Measurements from ENCODE around the gene AGRN. TPM values are rescaled to one million over a fixed set of nuclear protein-coding genes. Genes with fewer than 3 reads are reported as not detected.

AGRN gene
- total RNA-seq, 2 donors from 2014 or later: 12.1 to 87.6 TPM

DNA sequence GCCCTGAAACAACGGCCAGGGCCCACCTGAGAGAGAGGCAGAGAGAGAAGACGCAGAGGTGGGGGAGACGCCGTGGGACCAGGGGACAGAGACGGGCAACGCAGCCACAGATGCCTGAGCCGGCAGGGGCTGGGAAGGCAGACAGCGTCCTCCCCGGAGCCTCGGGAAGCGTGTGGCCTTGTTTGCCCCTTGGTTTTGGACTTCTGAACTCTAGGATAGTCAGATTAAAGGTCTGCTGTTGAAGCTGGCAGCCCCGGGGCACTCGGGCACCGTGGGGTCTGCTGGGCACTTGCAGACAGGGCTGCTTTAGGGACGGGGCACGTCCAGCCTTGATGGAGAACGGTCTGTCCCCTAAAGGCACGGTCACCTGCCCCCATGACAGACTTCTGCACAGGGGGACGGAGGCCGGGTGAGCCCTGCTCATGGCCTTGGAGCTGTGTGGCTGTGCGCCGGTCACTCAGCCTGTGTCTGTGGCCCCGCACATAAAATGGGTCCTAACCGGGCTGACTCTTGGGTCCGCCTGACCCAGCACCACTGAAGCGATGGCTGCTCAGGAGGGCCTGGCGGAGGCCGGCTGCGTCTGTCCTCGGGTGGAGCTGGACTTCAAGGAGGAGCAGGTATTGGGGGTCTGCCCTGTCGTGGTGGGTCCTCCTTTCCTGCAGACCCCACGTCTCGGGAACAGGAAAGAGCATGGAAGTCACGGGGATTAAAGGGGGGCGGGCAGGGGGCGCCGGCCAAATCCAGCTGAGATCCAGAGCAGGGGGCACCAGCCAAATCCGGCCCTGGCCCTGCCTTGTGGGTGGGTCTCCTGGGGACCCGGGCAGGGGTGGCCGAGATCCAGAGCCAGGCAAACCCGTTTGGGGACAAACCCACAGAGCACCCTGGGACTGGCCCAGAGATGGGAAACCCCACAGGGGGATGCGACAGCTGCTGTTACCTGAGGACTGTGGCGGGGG, 63.8 kb downstream of the AGRN start:
- no peaks in the 10 kb centered on the region for H3K36me3 Mint-ChIP-seq (ENCODE audit: low read depth)

DNA sequence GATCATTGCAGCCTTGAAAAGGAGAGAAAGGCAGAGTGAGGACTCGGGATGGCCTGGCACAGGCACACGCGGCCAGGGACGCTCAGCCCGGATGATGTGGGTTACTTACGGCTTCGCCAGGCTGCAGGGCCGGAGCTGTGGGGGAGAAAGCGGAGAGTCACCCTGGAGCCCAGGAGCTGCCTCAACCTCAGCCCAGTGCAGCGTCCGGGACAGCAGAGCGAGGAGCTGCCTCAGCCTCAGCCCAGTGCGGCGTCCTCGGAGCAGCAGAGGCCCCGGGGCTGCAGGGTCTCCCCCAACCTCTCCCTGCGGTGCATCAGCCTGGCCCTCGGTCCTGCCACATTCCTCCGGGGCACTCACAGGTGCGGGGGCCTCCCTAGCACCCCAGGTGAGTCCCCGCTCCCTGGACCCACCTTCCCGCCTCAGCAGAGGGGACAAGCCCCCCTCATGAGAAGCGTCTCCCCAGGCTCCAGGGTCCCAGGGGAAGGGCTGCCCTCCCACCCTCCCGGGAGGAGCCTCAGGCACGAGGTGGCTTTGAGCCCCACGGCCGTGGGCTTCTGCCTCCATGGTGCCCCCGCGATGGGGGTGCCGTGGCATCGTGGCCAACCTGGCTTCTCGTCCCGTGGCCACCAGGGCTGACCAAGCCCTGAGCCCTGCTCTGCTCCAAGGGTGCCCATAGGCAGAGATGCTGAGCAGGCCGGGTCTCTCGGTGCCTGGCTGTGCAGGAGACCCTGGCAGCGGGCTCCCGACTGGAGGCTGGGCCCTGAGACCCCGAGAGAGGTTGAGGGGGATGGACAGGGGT, 64.7 kb downstream of the AGRN start:
- Mint-ChIP-seq H3K36me3 (ENCODE audit: low read depth) (no peaks in the 10 kb centered on the region), H3K27ac (no peak overlapping the region), H3K4me3 (no peak overlapping the region), H3K4me1 (no peaks in the 10 kb centered on the region), H3K27me3 (no peaks in the 10 kb centered on the region), H3K9me3 (no peaks in the 10 kb centered on the region)
- ATAC-seq (replicated peaks): no peak

More for the DNA sequence above, 63.8 kb downstream of the AGRN start:
- Mint-ChIP-seq H3K27ac (no peak overlapping the region), H3K27me3 (no peaks in the 10 kb centered on the region), H3K4me1 (no peaks in the 10 kb centered on the region), H3K4me3 (no peak overlapping the region), H3K9me3 (no peaks in the 10 kb centered on the region)
- ATAC-seq (replicated peaks): no peak

DNA sequence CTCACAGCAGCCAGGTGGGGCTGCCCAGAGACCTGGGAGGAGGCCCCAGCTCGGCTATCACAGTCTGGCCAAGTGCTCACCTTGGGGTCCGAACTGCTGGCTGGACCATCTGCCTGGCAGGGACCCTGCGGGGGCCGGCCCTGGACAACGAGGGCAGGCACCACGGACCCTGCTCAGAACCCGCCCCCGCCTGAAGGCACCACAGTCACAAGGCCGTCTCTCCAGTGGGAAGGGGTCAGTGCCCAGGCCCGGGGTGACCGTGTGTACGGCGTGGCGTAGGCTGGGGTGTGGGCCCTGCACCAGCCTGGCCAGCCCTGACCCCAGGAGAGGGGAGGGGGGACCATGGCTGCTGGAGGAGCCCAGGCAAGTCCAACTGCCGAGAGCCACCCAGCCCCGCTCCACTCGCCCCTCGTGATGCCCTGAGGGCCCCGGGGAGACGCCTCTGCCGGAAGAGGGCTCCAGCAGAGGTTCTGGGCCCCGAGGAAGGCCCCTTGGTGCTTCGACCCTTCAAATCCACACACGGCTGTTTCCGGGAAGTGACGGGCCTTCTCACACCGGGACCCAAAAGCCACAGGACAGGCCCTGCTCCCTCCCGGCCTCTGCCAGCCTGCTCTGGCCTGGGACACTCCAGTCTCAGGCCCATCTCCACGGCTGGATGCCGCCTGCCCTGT, 65.4 kb downstream of the AGRN start:
- H3K4me1 Mint-ChIP-seq: no peaks in the 10 kb centered on the region
- H3K27ac Mint-ChIP-seq: no peak overlapping the region
- H3K9me3 Mint-ChIP-seq: no peaks in the 10 kb centered on the region
- H3K36me3 Mint-ChIP-seq (ENCODE audit: low read depth): no peaks in the 10 kb centered on the region
- H3K4me3 Mint-ChIP-seq: no peak overlapping the region
- no peak for ATAC-seq (replicated peaks)
- no peaks in the 10 kb centered on the region for H3K27me3 Mint-ChIP-seq

GRCh38 chr1:1085911-1086841, 66.3 kb downstream of the AGRN start:
- Mint-ChIP-seq H3K4me1 (no peaks in the 10 kb centered on the region), H3K9me3 (no peaks in the 10 kb centered on the region), H3K36me3 (ENCODE audit: low read depth) (no peaks in the 10 kb centered on the region), H3K4me3 (no peak overlapping the region), H3K27me3 (no peaks in the 10 kb centered on the region), H3K27ac (no peak overlapping the region)
- ATAC-seq (replicated peaks): no peak

DNA sequence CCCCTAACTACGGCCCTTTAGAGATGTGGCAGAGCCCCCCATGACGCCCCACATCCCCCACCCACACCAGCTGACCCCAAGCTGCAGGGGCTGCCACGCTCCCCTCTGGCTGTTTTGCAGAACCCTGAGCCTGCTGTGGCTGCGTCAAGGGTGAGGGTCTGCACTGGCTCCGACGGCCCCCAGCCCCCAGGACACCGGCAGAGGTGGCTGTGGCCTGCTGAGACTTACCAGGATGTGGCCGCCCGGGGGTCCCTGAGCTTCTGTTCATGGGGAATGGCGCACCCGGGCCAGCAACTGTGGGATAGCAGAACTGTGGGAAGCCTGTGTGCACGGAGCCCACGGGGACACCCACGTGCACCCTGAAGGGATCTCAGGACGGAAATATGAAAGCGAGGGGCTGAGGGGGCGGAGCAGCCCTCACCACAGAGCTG, 67.0 kb downstream of the AGRN start:
- no peak overlapping the region for H3K4me3 Mint-ChIP-seq
- H3K27ac Mint-ChIP-seq: no peak overlapping the region
- no peak for ATAC-seq (replicated peaks)
- H3K27me3 Mint-ChIP-seq: no peaks in the 10 kb centered on the region
- H3K36me3 Mint-ChIP-seq (ENCODE audit: low read depth): no peaks in the 10 kb centered on the region
- H3K4me1 Mint-ChIP-seq: no peaks in the 10 kb centered on the region
- H3K9me3 Mint-ChIP-seq: no peaks in the 10 kb centered on the region

GRCh38 chr1:1087351-1088028, 67.6 kb downstream of the AGRN start:
- no peak for ATAC-seq (replicated peaks)
- Mint-ChIP-seq H3K27ac (no peak overlapping the region), H3K4me1 (no peaks in the 10 kb centered on the region), H3K36me3 (ENCODE audit: low read depth) (no peaks in the 10 kb centered on the region), H3K27me3 (no peaks in the 10 kb centered on the region), H3K9me3 (no peaks in the 10 kb centered on the region), H3K4me3 (no peak overlapping the region)

DNA sequence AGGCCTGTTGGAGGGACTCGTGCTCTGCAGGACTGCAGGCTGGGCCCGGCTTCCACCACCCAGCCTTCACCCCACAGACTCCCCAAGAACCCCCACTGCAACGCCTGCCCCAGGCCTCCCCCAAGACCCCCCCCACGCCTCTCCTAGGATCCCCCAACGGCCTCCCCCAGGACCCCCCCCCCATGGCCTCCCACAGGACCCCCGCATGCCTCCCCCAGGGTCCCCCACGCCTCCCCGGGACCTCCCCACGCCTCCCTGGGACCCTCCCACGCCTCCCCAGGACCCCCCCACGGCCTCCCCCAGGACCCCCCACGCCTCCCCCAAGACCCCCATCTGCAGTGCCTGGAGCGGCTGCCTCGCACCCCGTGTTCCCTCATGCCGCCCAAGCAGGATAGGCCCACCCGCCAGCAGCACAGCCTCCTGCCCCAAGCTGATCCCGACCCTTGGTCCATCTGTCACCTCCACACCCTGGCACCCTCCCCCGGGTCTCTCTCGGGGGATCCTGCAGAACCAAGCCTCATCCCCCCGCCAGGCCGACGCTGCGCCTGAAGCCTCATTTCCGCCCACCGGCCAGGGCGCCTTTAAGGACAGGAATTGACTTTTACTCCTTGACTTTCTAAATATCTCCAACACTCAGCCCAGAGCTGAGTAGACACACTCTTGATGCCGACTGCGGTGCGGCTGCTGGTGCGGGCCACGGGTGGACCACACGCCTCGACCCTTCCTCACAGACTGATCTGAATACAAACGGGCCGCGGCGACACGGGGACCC, 68.3 kb downstream of the AGRN start:
- Mint-ChIP-seq H3K27me3 (no peaks in the 10 kb centered on the region), H3K4me1 (no peaks in the 10 kb centered on the region), H3K9me3 (no peaks in the 10 kb centered on the region), H3K36me3 (ENCODE audit: low read depth) (no peaks in the 10 kb centered on the region), H3K4me3 (no peak overlapping the region), H3K27ac (no peak overlapping the region)
- no peak for ATAC-seq (replicated peaks)

- H3K4me3 Mint-ChIP-seq: no peak overlapping the region
- H3K27me3 Mint-ChIP-seq: no peaks in the 10 kb centered on the region
- ATAC-seq (replicated peaks): no peak
- no peaks in the 10 kb centered on the region for H3K4me1 Mint-ChIP-seq
- H3K27ac Mint-ChIP-seq: no peak overlapping the region
- no peaks in the 10 kb centered on the region for H3K36me3 Mint-ChIP-seq (ENCODE audit: low read depth)
- no peaks in the 10 kb centered on the region for H3K9me3 Mint-ChIP-seq
Measured at GRCh38 chr1:1088801-1089680, 69.1 kb downstream of the AGRN start.

GRCh38 chr1:1089731-1090423, 70.0 kb downstream of the AGRN start:
- Mint-ChIP-seq H3K4me1 (no peaks in the 10 kb centered on the region), H3K9me3 (no peaks in the 10 kb centered on the region), H3K27ac (no peak overlapping the region), H3K4me3 (no peak overlapping the region), H3K36me3 (ENCODE audit: low read depth) (no peaks in the 10 kb centered on the region), H3K27me3 (no peaks in the 10 kb centered on the region)
- ATAC-seq (replicated peaks): no peak

DNA sequence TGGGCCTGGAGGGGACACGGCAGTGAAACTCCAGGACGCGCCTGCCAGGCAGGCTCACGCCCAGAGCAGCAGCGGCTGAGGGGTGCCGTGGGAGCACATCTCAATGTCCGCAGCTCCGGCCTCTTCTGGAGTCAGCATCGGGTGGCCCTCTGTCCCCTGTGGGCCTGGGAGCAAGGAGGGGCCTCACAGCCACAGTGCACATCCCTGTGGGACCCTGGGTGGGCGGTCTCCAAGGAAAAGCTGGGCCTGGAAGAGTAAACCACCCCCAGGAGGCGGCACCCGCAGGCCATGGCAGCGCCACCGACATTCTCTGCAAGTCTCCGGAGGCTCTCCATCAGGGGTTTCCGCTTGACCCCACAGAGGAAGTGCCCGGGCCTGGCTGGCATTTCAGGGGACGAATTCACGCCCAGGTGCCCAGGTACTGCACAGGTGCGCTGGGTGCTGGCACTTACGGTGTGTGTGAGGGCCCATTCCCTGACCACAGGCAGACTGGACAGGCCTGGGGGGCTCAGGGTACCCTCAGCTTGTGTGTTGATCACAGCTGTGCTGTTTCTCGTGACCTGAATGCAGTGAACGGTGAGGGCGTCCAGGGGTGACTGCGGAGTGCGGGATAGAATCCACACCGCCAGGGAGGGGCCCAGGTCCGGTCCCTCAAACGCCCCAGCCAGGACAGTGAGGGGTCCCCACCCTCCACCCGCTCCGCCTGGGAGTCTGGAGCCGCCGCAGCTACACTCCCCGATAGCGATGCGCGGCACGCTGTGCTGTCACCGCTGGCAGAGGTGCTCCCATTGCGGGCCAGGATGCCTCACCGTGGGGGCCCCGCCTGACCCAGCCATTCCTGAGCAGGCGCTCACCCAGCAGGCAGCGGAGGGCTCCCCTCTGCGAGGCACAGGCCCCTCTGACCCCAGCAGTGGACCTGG, 70.8 kb downstream of the AGRN start:
- no peak for ATAC-seq (replicated peaks)
- no peaks in the 10 kb centered on the region for H3K9me3 Mint-ChIP-seq

More for the DNA sequence above, 70.8 kb downstream of the AGRN start:
- Mint-ChIP-seq H3K4me1 (no peaks in the 10 kb centered on the region), H3K27me3 (no peaks in the 10 kb centered on the region), H3K4me3 (no peak overlapping the region), H3K27ac (no peak overlapping the region), H3K36me3 (ENCODE audit: low read depth) (no peaks in the 10 kb centered on the region)

Data from activated T-helper 17 cell treated with anti-CD3 and anti-CD28 coated beads, Interleukin-2, amount 50 U/mL, for 72 hours (primary cell).